ENCODE measurements around the gene DIPK1C.

Gene DIPK1C

DNA sequence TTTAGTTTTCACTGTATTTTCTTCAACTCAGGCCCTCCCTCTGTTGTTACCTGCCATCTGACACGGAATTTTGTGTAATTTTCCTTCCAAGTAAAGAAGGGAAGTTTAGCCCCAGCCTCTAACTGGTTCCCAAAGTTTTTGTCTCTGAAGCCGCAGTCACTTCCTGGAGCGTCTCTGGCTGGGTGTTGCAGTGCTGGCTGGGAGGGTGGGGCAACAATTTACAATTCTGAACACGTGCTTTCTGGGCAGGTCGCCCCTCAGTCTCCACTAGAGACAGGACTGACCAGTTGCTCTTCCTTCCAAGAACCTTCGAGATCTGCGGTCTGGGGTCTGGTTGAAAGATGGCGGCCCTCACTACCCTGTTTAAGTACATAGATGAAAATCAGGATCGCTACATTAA lies 42.5 kb upstream of the DIPK1C start:
- in situ Hi-C loops (cut with MboI; ENCODE audit: low pct_unique_long_range_greater_than_20kb, low sequenced_read_pairs, unreplicated experiment) = loop anchor here (10.0 kb wide), 1 partner anchor 145 kb away; no protein-coding TSS in a partner anchor
- TF ChIP-seq, protein P1, sequence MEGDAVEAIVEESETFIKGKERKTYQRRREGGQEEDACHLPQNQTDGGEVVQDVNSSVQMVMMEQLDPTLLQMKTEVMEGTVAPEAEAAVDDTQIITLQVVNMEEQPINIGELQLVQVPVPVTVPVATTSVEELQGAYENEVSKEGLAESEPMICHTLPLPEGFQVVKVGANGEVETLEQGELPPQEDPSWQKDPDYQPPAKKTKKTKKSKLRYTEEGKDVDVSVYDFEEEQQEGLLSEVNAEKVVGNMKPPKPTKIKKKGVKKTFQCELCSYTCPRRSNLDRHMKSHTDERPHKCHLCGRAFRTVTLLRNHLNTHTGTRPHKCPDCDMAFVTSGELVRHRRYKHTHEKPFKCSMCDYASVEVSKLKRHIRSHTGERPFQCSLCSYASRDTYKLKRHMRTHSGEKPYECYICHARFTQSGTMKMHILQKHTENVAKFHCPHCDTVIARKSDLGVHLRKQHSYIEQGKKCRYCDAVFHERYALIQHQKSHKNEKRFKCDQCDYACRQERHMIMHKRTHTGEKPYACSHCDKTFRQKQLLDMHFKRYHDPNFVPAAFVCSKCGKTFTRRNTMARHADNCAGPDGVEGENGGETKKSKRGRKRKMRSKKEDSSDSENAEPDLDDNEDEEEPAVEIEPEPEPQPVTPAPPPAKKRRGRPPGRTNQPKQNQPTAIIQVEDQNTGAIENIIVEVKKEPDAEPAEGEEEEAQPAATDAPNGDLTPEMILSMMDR (IDR thresholded peaks at IDR 0.05; ENCODE audit: extremely low read depth, insufficient read depth, missing control alignments) = no peak
- DNase-seq (ENCODE audit: low spot score) = peak; percentile 73

DNA sequence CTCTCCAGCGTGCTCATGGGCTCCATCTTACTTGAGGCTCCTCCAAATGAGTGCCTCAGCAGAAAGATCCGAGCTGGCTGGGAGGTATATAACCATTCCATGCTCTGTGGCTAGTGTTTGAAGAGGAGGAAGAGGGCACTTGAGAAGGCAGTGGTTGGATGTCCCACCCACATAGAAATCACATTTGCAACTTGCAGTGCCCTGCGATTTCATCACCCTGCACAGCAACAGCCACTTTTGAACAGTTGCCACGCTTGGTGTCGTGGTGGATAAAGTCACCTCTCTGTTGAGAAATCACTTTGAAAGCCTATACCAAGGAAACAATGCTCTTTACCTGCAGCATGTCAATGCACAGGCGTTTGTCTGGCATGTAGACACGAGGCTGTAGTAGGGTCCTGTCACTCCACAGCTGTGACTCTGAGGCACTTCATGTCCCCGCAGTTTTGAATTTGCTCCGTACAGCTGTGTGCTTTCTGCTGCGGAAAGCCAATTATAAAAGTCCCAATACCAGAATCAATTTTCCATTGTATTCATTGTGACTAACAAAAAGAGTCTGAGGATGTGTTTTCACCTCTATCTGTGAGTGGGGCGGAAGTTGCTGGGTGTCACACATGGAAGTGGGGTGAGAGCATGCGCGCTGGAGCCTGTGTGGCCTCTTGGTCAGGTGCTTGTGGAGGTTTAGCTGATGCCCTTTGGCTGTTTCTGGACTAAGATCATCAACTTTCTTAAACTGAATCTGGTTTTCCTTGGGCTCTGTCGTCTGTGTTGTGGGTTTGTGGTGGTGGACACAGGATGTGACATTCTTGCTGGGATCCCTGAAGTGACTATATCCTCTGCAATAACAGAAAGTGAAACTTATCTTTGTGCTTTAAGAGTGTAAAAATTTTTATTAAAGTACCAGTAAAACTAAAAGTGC lies 41.9 kb upstream of the DIPK1C start:
- peak; percentile 81 for DNase-seq (ENCODE audit: low spot score)
- TF ChIP-seq, protein P1 (IDR thresholded peaks at IDR 0.05; ENCODE audit: extremely low read depth, insufficient read depth, missing control alignments) = no peak
- in situ Hi-C loops (cut with MboI; ENCODE audit: low pct_unique_long_range_greater_than_20kb, low sequenced_read_pairs, unreplicated experiment) = loop anchor here (10.0 kb wide), 1 partner anchor 144 kb away; no protein-coding TSS in a partner anchor

DNA sequence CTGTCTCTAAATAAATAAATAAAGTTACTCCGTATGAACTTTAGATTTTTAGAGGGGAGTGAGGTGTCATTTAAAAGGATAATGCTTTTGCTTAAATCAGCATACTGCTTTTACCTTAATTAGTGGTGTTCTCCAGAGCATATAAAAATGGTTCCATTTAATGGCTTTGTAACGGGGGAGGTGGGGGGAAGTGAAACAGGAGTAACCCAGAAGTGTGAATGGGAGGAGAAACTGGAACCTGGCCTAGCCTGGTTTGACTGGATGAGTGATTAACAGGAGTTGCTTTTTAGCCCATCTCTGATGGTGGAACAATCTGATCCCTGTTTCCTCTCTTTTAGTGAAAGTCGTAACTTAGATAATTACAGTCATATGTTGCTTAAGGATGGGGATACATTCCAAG lies 40.7 kb upstream of the DIPK1C start:
- TF ChIP-seq, protein P1 (IDR thresholded peaks at IDR 0.05; ENCODE audit: extremely low read depth, insufficient read depth, missing control alignments) = no peak
- in situ Hi-C loops (cut with MboI; ENCODE audit: low pct_unique_long_range_greater_than_20kb, low sequenced_read_pairs, unreplicated experiment) = loop anchor here (10.0 kb wide), 1 partner anchor 143 kb away; no protein-coding TSS in a partner anchor
- DNase-seq (ENCODE audit: low spot score) = no peak

DNA sequence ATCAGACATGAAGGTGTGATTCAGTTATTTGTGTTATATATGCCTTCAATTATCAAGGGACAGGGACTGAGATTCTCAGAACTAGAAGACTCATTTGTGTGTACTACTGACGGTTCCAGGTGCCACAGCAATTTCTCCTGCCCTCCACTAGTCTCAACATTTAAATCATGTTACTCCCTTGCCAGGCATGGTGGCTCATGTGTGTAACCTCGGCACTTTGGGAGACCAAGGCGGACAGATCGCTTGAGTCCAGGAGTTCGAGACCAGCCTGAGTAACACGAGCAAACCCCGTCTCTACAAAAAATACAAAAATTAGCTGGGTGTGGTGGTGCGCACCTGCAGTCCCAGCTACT lies 40.2 kb upstream of the DIPK1C start:
- in situ Hi-C loops (cut with MboI; ENCODE audit: low pct_unique_long_range_greater_than_20kb, low sequenced_read_pairs, unreplicated experiment) = loop anchor here (10.0 kb wide), 1 partner anchor 142 kb away; no protein-coding TSS in a partner anchor
- DNase-seq (ENCODE audit: low spot score) = no peak
- TF ChIP-seq, protein P1 (IDR thresholded peaks at IDR 0.05; ENCODE audit: extremely low read depth, insufficient read depth, missing control alignments) = no peak

DNA sequence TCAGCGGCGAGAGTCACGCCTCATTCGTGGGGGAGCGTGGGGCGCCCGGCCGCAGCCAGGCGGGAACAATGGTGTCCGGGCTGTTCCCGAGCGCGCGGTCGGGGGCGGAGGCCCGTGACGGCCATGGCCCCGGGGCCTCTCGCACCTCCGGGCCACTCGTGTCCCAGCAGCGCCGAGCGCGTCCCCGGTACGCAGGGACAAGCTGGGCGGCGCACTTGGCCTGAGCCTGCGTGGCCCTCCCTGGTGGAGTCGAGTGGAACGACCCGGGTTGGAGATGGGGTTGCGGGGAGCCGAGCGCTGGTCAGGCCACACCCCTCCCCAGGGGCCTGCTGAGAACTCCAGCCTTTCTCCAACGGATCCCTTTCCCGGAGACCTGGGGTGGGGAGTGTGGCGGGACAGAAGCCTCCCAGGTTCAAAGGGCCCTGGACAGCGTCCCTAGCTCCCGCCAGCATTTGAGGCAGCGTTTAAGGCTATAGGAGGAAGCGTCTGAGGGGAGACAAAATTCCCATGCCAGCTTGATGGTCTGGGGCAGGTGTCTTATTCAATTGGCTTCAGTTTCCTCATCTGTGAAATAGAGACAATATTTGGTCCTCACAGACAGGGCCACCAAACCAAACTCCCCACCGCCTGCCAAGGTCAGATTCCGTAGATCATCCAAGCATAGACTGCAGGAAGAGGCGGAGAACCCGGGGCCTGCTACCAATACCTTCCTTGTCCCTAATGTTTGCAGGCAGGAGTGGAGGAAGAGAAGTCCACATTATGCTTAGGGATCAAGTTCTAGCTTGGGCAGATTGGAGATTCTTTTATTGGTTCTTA lies 39.6 kb upstream of the DIPK1C start:
- TF ChIP-seq, protein P1 (IDR thresholded peaks at IDR 0.05; ENCODE audit: extremely low read depth, insufficient read depth, missing control alignments) = no peak
- in situ Hi-C loops (cut with MboI; ENCODE audit: low pct_unique_long_range_greater_than_20kb, low sequenced_read_pairs, unreplicated experiment) = loop anchor here (10.0 kb wide), 1 partner anchor 142 kb away; no protein-coding TSS in a partner anchor
- DNase-seq (ENCODE audit: low spot score) = no peak

Data from GM13977 (cell line).